Liver (tissue), 9 donors: ENCODE data around the gene LGALS16. TPM values are rescaled to one million over a fixed set of nuclear protein-coding genes. Genes with fewer than 3 reads are reported as not detected.
"Not testable (repeated sequence)": the region's sequence is repeated elsewhere in the genome, so short reads cannot be mapped to it uniquely, and the experiment has no call there.

Experiments
- DNase-seq: peaks from one replicate; pipeline ENCODE4 v3.0.0-alpha.2; 2017; ENCODE audit warnings: low spot score
- H3K27ac ChIP-seq, 2 donors: one replicate each; pipeline ENCODE4 v1.7.0; 2013; ENCODE audit warnings: inconsistent platforms in 2 of 2, low read length in 2 of 2, control low read depth in 1 of 2, low read depth in 1 of 2, mild to moderate bottlenecking in 1 of 2
- H3K27me3 ChIP-seq, 4 donors: one replicate each; pipeline versions ENCODE4 v1.6.1 to v1.7.0; 2013; ENCODE audit warnings: low read length in 3 of 4, inconsistent platforms in 1 of 4, mild to moderate bottlenecking in 1 of 4, moderate library complexity in 1 of 4; ENCODE audit not compliant: control insufficient read depth in 4 of 4, insufficient read depth in 4 of 4
- H3K36me3 ChIP-seq, 4 donors: one replicate each; pipeline versions ENCODE4 v1.6.1 to v1.7.0; 2013; ENCODE audit warnings: low read length in 3 of 4, mild to moderate bottlenecking in 3 of 4, low read depth in 1 of 4, moderate library complexity in 1 of 4; ENCODE audit not compliant: control insufficient read depth in 4 of 4, insufficient read depth in 3 of 4
- H3K4me1 ChIP-seq, 4 donors: one replicate each; pipeline versions ENCODE4 v1.6.1 to v1.7.0; 2013; ENCODE audit warnings: low read length in 3 of 4, mild to moderate bottlenecking in 3 of 4, moderate library complexity in 1 of 4; ENCODE audit not compliant: control insufficient read depth in 4 of 4, insufficient read depth in 4 of 4
- H3K4me3 ChIP-seq, 3 donors: one replicate each; pipeline versions ENCODE4 v1.6.1 to v1.7.0; 2013; ENCODE audit warnings: low read length in 3 of 3, control low read depth in 1 of 3, low read depth in 1 of 3, mild to moderate bottlenecking in 1 of 3
- H3K9ac ChIP-seq, 2 donors: one replicate each; pipeline ENCODE4 v1.7.0; 2013; ENCODE audit warnings: low read length in 2 of 2, mild to moderate bottlenecking in 2 of 2, moderate library complexity in 2 of 2, control low read depth in 1 of 2, low read depth in 1 of 2
- H3K9me3 ChIP-seq, 4 donors: one replicate each; pipeline versions ENCODE4 v1.6.1 to v1.7.0; 2013; ENCODE audit warnings: low read length in 3 of 4; ENCODE audit not compliant: control insufficient read depth in 4 of 4
- ATF3 ChIP-seq: IDR thresholded peaks from 2 replicates; pipeline ENCODE4 v1.6.1; 2016; ENCODE audit warnings: antibody characterized with exemption
- CTCF ChIP-seq: fragments of 150-350 bp; IDR thresholded peaks from 2 replicates; pipeline ENCODE4 v1.5.1; 2017; ENCODE audit warnings: improper control_type of control experiment, low read depth, low read length; ENCODE audit not compliant: missing input control
- EGR1 ChIP-seq, 2 donors: IDR thresholded peaks; 2 replicates each; pipeline ENCODE4 v1.6.1; 2016 to 2018; ENCODE audit warnings: antibody characterized with exemption in 2 of 2, low read depth in 2 of 2
- FOXA1 ChIP-seq: IDR thresholded peaks from 2 replicates; pipeline ENCODE4 v1.6.1; 2016; ENCODE audit warnings: antibody characterized with exemption
- FOXA2 ChIP-seq: IDR thresholded peaks from 2 replicates; pipeline ENCODE4 v1.6.1; 2016; ENCODE audit warnings: antibody characterized with exemption
- GABPA ChIP-seq, 2 donors: IDR thresholded peaks in 1 of 2; conservative IDR thresholded peaks in 1 of 2; 2 replicates each; pipeline ENCODE4 v1.6.1; 2016; ENCODE audit warnings: antibody characterized with exemption in 2 of 2, mild to moderate bottlenecking in 1 of 2, moderate library complexity in 1 of 2
- HNF4A ChIP-seq, 2 donors: conservative IDR thresholded peaks; 2 replicates each; pipeline ENCODE4 v1.6.1; 2016; ENCODE audit warnings: antibody characterized with exemption in 2 of 2, mild to moderate bottlenecking in 2 of 2
- HNF4G ChIP-seq: IDR thresholded peaks from 2 replicates; pipeline ENCODE4 v1.6.1; 2016; ENCODE audit warnings: antibody characterized with exemption
- JUND ChIP-seq, 2 donors: IDR thresholded peaks; 2 replicates each; pipeline ENCODE4 v1.6.1; 2016; ENCODE audit warnings: antibody characterized with exemption in 2 of 2
- MAX ChIP-seq: IDR thresholded peaks from 2 replicates; pipeline ENCODE4 v1.6.1; 2016; ENCODE audit warnings: antibody characterized with exemption
- NR2F2 ChIP-seq: IDR thresholded peaks from 2 replicates; pipeline ENCODE4 v1.6.1; 2016; ENCODE audit warnings: antibody characterized with exemption
- RAD21 ChIP-seq, 2 donors: IDR thresholded peaks; 2 replicates each; pipeline ENCODE4 v1.6.1; 2016; ENCODE audit warnings: antibody characterized with exemption in 2 of 2, mild to moderate bottlenecking in 2 of 2
- REST ChIP-seq: IDR thresholded peaks from 2 replicates; pipeline ENCODE4 v1.6.1; 2016; ENCODE audit warnings: antibody characterized with exemption, mild to moderate bottlenecking
- RXRA ChIP-seq, 2 donors: IDR thresholded peaks; 2 replicates each; pipeline ENCODE4 v1.6.1; 2017 to 2018; ENCODE audit warnings: antibody characterized with exemption in 2 of 2, mild to moderate bottlenecking in 1 of 2
- SP1 ChIP-seq: IDR thresholded peaks from 2 replicates; pipeline ENCODE4 v1.6.1; 2018; ENCODE audit warnings: antibody characterized with exemption, mild to moderate bottlenecking
- TAF1 ChIP-seq: conservative IDR thresholded peaks from 2 replicates; pipeline ENCODE4 v1.6.1; 2016; ENCODE audit warnings: antibody characterized with exemption, mild to moderate bottlenecking
- YY1 ChIP-seq: IDR thresholded peaks from 2 replicates; pipeline ENCODE4 v1.6.1; 2016; ENCODE audit warnings: antibody characterized with exemption, mild to moderate bottlenecking
- ZBTB33 ChIP-seq: IDR thresholded peaks from 2 replicates; pipeline ENCODE4 v1.6.1; 2016; ENCODE audit warnings: antibody characterized with exemption
- WGBS: extraction: QIAGEN DNeasy Blood & Tissue Kit; methylation state at CpG from one replicate; pipeline ENCODE4 v1.1.7; 2013; 5-methylcytosine and 5-hydroxymethylcytosine counted together
- polyA plus RNA-seq, 2 donors: library from polyadenylated mRNA; stranded (reverse) in 1 of 2; unstranded in 1 of 2; fragments of 200-250 nt in 1 of 2; fragments of >200 nt in 1 of 2; fragmentation: Nextera tagmentation in 1 of 2; extraction: Ambion mirVana in 1 of 2; gene quantifications; one replicate each; pipeline versions ENCODE4 v1.2.1 to v1.2.3, GENCODE V29; 2013 to 2015
- total RNA-seq, 2 donors: library from RNA; depleted of rRNA; stranded (reverse); fragments of >200 nt; gene quantifications; one replicate each; pipeline ENCODE4 v1.2.3, GENCODE V29; 2014
- donor health status: healthy.
- donor health status: healthy.
- donor health status: healthy.
- donor health status: healthy.
- donor health status: healthy.

LGALS16 gene
- total and polyA plus RNA-seq, 4 donors: not detected

GRCh38 chr19:39686739-39687138 is 31.0 kb downstream of the LGALS16 start:
- H3K36me3 ChIP-seq: no peaks in the 10 kb centered on the region
- WGBS: 69% methylated on average over 3 of the region's 3 CpGs
- TF ChIP-seq CTCF: no peak
- TF ChIP-seq REST: no peak
- no peak for TF ChIP-seq SP1
- TF ChIP-seq RAD21 (IDR thresholded peaks at IDR 0.05): no peak
- TF ChIP-seq MAX: no peak
- TF ChIP-seq ZBTB33: no peak
- no peak for TF ChIP-seq EGR1 (IDR thresholded peaks at IDR 0.05; ENCODE audit: low read depth in 2 of 2)
- TF ChIP-seq RXRA (IDR thresholded peaks at IDR 0.05): no peak
- no peak for TF ChIP-seq NR2F2
- no peak for TF ChIP-seq ATF3
- no peak for TF ChIP-seq JUND (IDR thresholded peaks at IDR 0.05)
- no peak for TF ChIP-seq YY1
- TF ChIP-seq HNF4G: no peak
- TF ChIP-seq HNF4A (conservative IDR thresholded peaks at IDR 0.05): no peak
- no peak for TF ChIP-seq FOXA2
- no peak for TF ChIP-seq GABPA (IDR thresholded peaks at IDR 0.05 in 1 of 2, conservative IDR thresholded peaks at IDR 0.05 in 1 of 2)
- no peak for TF ChIP-seq FOXA1
- TF ChIP-seq TAF1: no peak

GRCh38 chr19:39688637-39689036 is 32.9 kb downstream of the LGALS16 start:
- H3K4me1 ChIP-seq, H3K27me3 ChIP-seq, H3K27ac ChIP-seq, H3K9ac ChIP-seq, H3K36me3 ChIP-seq, H3K4me3 ChIP-seq, H3K9me3 ChIP-seq, DNase-seq: not testable (repeated sequence)
- 63% methylated on average over 4 of the region's 4 CpGs for WGBS

More at GRCh38 chr19:39686739-39687138, 31.0 kb downstream of the LGALS16 start:
- Histone ChIP-seq H3K4me1 (no peaks in the 10 kb centered on the region), H3K4me3 (no peak overlapping the region), H3K27ac (no peak overlapping the region), H3K27me3 (peaks cover 0 to 6% (median 0%) of the 10 kb centered on the region in 4 donors), H3K9ac (no peak overlapping the region), H3K9me3 (no peaks in the 10 kb centered on the region)
- DNase-seq: no peak
